Activated T-helper 9 cell treated with anti-CD3 and anti-CD28 coated beads, Interleukin-2, amount 50 U/mL, for 16 hours (primary cell): ENCODE measurements around the gene SART3.
"Not testable (repeated sequence)": the region's sequence is repeated elsewhere in the genome, so short reads cannot be mapped to it uniquely, and the experiment has no call there.

Source experiments
- DNase-seq: peaks from one replicate; pipeline ENCODE4 v3.0.0-alpha.2; 2020; ENCODE audit warnings: low read depth

SART3 gene

DNA sequence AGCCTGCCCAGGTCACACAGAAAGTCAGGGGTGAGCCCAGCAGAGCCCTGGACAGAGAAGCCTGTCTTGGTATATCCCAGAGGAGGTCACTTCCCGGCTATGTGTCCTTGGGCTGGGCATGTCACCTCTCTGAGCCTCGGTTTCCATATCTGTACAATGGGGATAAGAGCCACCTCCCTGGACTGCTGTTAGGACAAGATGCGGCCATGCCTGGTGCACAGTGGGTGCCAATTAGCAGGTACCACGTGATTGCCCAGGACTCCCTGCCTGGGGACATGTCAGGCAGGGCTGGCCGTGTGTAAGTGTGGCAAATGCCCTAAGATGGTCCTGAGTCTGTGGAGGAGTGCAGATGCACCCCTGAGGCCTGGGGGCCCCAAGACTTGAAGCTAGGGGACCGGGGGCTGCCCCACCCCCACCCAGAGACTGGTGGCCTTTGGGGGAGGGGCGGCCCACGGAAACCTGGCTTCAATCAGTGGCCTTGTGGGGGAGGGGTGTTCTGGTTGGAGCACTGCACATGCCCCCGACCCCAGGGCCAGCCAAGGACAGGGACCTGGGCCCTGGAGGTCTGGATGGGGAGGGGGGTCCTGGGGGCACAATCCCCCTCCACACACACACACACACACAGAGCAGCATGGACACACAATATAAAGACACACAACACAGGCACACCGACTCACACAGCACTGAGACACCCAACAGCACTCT, 36.0 kb upstream of the SART3 start:
- no peak for DNase-seq

DNA sequence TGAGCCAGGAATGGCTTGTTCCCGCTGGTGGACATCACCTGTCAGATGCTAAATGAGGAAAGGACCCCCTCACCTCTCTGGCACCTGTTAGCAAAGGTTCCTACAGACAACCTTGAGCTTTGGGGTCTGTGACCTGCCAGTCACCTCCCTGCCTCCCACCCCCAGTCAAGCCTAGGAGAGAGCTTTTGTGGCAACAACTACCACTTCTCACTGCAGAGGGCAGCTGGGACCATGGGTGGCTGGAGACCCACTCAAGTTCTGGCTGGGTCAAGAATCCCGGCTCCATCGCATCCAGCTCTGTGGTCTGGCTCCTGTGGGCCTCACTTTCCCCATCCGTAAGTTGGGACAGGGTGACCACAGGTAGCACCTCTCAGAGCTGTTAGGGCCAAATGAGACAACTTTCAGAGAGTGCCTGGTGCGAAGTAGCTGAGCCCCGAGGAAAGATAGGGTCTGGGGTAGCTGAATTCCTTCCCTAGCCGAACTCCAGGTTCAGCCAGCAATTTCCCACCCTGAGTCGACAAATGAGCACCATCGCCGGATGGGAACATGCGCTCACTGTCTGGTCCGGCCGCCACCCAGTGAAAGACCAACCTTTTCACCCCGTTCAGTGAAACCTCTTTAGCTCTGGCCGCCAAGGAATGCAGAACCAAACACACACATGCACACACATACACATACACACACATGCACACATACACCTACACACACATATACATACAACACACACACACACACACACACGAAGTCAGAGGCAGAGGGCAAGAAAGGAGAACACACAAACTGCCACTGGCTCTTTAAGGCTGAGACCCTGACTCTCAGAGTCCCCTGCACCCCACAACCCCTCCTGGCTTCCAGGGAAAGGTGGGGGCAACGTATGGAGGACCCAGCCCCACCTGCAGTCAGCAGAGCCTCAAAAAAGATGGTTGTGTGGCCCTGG, 35.0 kb upstream of the SART3 start:
- DNase-seq = no peak

DNA sequence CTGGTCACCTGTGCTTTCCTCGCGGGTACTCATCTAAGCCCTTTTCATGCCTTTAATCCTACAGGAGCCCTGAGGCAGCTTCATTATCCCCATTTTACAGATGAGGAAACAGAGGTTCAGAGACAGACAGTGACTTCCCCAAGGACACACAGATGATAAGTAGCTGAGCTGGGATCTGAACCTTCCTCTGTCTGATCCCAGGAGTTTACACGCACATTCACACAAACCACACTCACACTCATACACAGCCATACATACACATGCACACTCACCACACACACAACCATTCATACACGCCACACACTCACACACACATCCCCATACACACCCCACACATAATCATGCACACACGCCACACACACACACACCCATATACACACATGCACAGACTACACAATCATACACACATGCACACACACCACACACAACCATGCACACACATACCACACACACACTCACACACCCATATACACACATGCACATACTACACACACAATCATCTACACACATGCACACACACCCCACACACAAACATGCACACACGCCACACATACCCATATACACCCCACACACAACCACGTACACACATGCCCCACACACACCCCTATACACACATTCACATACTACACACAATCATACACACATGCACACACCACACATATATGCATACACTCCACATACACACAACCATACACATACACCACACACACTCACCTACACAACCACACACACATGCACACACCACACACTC, 34.2 kb upstream of the SART3 start:
- no peak for DNase-seq

DNA sequence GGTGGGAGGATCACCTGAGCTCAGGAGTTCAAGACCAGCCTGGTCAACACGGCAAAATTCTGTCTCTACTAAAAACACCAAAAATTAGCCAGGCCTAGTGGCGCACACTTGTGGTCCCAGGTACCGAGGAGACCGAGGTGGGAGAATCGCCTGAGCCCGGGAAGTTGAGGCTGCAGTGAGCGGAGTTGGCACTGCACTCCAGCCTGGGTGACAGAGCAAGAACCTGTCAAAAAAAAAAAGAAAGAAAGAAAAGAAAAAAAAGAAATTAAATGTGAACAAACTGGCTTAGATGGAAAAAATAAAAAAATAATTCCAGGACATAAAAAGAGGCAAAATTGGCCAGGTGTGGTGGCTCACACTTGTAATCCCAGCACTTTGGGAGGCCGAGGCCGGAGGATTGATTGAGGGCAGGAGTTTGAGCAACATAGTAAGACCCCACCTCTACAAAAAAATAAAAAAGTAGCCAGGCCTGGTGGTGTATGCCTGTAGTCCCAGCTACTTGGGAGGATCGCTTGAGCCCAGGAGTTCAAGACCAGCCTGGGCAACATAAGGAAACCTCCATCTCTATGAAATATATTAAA, 33.4 kb upstream of the SART3 start:
- no peak for DNase-seq

DNA sequence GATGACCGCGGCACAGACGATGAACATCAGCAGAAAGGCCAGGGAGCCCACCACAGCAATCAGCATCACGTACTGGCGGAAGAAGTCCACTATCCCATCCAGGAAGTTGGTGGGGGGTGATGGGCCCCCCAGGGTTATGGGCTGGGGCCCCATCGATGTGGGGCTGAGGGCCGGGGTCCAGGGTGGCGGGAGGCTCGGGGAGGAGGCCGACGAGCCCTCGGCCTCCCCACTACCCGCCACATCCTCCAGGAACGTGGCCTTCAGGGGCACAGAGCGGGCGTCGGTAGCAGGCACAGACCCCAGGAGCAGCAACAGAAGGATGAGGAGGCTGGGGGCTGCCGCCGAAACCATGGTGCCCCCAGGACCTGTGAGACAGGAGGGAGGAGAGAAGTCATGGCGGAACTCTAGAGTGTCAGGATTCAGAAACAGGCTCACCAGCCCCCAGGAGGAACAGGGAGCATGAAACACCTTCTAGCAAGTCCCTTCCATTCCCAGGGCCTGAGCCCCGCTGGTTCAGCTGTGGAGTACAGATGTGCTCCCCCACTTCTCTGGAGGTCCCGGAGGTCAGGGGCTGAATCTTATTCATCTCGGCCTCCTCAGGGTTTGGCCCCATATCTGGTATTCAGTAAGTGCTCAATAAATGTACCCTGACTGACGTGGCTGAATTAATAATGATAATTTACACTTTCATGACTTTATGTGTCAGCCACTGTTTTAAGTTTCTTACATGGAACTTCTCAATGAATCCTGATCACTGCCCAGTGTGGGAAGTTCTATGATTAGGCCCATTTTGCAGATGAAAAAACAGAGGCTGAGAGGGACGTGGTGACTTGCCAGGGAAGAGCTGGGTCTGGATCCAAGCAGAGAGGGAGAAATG, 31.3 kb upstream of the SART3 start:
- no peak for DNase-seq

DNA sequence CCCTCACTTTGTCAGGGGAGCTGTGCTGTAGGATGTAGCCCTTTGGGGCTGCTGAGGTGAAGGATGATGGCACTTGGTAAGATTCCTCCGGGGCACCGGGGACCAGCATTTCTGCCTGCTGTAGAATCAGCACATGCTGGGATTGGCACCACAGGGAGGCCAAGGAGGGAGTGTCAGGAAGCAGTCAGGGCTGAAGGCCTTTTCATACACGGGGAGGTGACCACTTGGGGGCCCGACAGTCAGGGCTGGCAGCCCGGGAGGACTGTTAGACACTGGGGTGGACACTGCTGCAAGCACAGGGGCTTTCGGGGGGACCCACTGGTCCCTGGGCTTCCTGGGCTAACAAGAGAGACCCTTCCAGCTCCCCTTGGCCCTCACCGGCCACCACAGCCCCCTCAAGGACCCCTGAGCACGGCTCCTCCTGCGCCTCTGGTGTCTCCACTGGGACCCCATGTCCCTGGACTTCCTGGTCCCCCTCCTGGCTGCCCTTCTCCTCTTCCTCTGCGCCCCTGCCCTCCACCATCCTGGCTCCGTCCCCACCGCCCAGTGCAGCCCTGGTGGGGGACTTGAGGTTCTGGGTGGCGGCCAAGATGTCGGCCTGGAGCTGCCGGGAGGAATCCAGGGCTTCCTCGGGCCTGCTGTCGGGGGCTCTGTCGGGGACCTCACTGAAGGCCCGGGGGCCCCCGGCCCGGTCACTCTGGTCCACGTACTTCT, 30.5 kb upstream of the SART3 start:
- no peak for DNase-seq

DNA sequence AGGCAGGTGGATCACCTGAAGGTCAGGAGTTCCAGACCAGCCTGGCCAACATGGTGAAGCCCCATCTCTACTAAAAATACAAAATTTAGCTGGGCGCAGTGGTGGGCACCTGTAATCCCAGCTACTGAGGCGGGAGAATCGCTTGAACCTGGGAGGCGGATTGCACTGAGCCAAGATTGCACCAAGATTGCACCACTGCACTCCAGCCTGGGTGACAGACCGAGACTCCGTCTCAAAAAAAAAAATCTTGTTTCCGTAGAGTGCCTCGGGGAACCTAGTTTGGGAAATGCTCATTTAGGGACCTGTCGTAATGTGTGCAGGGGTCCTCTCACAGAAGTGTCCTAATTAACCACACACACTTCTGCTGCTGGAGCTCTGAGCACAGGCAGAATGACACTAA, 29.5 kb upstream of the SART3 start:
- DNase-seq = not testable (repeated sequence)

DNA sequence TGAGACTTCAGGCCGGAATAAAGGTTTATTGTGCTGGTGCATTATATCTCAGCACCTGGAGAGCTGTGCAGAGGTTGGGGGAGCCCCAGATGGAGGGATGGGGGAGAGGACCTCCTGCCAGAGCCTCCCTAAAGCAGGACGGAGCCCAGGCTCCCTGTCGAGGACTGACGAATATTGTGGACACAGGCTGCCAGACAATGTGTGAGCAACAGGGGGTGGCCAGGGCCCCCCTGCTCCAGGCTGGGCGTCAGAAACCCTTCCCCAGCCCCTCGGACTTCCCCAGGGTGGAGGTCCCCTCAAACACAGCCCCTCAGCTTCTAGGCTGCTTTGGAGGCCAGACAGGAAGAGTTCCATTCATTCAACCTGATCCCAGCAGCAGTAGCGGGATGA, 28.9 kb upstream of the SART3 start:
- DNase-seq = no peak

DNA sequence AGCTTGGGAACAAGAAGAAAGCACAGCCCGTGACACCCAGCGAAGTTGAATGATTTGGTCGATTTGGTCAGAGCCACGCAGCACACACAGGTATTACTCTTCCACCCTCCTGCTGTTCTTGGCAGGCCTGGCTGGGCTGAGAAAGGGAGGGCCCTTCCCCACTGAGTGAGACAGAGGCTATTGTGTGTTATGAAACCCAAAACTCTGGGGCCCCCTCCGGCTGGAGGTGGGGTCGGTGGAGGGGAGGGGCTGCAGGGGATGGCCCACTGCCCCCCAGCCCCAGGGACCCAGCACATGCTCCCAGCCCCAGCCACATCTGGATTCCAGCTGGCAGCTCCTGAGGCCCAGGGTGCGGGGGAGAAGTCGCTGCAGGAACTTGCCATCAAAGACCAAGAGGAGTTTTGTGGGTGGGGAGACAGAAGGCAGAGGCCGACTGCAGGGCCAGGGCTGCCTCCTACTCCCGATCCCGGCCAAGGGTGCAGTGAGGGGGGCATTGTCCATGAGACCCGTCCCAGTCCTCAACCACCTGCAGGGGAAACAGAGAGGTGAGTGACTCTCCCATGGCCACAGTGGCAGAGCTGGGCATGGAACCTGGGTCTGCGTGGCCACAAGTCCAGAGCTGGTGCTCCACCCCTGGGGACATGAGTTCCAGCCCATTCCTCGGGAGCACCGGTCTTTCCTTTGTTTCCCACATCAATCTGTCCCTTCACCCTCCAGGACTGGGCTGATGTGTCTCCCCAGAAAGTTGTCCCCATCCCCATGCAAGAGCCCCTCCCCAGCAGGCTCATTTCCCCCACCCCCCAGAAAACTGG, 28.3 kb upstream of the SART3 start:
- no peak for DNase-seq

DNA sequence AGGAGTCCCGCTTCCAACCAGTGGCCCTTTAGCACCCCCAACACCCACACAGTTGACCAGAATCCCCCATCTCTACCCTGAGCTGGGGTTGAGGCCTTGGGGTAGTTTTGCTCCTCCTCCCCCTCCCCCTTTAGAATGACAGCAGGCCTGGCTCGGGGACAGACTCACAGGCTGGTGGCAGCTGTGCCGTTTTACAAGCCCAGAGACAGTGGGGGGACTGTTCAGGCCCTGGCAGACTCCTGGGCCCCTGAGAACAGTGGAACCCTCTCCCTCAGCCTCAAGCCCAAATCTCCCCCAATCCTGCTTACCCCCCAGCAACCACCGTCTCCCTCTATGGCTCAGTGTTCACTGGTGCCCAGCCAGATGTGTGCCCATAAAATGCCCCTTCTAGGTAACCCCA, 26.9 kb upstream of the SART3 start:
- no peak for DNase-seq

DNA sequence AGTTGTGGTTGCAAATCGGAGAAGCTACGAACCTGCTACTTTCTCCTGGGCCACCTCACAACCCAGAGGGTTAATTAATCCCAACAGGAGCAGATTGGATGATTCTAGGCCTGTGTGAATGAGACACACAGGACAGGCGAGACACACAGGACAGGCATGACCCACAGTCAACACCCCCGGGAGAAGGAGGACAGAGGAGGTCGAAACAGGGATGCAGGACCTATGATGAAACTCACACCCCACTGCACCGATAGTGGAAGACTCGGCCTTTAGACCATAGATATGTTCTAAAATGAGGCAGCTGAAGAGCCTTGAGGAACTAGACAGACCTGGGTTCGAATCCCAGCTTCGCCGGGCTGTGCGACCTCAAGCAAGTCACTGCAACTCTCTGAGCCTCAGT, 25.3 kb upstream of the SART3 start:
- DNase-seq = no peak

DNA sequence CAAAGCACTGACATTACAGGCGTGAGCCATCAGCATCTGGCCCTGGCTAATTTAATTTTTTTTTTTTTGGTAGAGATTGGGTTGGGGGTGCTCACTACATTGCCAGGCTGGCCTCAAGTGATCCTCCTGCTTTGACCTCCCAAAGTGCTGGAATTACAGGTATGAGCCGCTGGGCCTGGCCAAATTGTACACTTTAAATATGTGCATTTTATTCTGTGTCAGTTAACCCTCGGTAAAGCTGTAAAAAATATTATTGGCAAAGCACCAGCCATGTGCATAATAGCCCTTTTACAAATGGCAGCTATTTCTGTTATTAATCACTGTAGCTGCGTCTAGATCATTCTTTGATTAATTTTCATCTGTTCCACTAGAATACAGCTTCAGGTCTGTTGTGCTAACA, 24.9 kb upstream of the SART3 start:
- no peak for DNase-seq

DNA sequence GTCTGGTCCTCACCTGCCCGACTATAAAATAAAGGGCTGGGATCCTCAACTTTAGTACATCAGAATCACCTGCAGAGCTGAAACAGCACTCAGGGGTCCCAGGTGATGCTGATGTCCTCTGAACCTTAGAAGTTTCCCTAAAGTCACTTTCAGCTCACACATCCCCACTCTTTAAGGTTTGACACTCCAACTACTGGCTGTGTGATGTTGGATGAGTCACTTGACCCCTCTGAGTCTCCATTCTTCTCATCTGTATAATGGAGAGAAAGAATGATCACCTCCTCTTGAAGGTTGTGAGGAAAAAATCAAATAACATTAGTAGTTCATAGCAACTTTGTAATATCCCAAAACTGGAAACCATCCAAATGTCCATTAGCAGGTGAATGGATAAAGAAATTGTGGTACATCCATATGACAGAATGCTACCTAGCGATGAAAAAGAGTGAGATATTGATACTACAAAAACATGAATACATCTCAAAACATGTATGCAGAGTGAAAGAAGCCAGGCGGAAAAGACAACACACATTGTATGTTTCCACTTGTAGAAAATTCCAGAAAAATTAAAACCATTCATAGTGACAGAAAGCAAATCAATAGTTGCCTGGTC, 23.6 kb upstream of the SART3 start:
- no peak for DNase-seq

DNA sequence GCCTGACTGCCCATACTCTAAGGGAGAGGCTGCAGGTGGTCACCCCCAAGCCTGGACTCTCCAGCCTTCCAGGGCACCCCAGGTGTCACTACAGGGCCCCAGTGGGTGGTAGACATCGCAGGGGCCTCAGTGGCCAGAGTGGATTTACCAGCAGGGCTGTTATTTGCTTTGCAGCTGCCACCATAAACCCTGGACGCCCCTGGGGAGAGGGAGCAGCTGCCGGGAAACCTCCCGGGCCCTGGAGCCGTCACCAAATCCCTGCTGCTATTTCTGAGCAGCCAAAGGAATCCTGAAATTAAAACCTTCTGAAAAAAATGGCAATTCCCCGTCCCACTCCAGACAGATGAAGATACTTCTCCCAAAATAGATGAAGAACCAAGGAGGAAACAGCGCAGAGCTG, 23.0 kb upstream of the SART3 start:
- no peak for DNase-seq

DNA sequence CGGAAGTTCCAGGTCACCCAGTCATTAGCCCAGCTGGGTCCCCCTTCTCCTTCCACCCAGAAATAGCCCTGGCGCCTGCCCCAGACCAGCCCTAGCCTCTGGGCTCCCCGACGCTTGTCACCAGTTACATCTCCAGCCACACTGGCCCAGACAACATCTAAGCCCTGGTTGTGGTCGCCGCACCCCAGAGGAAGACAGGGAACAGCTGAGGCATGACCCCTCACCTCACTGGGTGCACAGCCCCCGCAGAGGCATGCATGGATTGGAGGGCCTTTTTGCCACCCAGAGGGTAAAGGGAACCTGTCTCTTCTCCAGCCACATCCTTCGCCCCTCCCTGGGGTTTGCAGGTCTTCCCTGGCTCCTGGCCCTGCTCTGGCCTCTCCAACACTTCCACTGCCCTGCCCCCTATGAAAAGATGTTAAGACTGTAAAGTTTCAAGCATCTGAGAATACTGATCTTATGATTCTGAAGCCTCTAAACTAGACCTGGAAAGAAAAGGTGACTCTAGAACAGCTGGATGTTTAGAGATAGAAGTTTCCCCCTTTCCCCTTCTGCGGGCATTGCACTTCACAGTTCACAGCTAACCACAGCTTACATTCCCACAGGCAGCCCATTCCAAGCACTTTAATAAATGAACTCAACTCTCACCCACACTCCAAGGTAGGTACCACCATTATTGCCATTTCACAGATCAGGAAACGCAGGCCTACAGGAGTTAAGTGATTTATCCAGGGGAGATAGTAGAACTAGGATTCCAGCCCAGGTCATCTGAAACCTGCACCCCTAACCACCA, 22.2 kb upstream of the SART3 start:
- DNase-seq = no peak

DNA sequence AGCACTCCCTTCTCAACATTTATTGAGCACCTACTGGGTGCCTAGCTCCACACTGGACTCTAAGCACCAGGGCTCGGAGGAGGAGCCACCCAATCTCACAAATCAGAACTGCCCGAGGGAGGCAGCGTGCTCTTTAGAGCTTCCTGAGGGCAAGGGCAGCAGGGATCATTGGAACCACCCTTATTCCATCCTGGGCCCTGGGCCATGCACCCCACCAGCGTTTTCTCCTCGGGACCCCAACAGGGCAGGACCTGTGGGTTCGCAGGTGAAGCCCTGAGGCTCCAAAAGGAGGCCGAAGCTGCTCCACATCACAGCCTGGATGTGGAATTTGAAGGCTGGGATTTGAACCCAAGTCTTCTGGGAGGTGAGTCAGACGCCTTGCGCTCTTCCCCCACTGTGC, 21.5 kb upstream of the SART3 start:
- DNase-seq = no peak

DNA sequence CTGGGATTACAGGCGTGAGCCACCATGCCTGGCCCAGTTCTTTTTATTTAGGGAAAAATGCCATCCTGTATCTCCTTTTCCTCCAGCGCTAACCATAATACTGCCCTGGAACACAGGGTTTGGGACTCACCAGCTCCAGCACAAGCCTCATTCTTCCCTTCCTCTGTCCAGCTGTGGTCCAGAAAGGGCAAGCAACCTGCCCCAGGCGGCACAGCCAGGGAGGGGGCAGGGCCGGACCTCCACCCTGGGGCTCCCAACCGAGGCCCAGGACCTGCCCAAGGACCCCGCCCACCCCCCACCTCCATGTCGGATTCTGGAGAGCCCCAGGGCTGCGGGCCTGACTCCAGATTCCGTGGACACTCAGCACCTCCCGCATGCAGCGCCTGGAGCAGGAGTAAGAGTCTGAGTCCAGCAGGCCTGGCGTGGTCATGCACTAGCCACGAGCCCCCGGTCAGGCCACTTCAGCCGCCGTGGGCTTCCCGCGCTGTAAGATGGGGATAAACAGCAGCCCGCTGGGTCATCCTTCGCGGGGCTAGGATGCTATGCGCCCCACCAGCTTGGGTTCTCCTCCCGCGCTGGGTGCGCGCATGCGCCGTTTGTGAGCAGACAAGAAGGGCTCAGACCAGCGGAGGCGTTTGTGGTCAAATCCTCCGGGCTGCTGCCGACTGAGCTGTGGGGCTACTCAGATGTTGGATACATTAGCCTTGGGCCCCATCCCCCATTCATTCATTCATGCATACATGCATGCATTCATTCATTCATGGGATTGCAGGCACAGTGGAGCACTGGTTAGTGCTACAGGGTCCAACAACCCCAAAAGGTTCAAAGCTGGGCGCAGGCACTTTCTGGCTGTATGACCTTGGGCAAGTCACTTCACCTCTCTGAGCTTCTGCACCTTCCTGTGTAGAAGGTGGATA, 20.6 kb upstream of the SART3 start:
- no peak for DNase-seq

DNA sequence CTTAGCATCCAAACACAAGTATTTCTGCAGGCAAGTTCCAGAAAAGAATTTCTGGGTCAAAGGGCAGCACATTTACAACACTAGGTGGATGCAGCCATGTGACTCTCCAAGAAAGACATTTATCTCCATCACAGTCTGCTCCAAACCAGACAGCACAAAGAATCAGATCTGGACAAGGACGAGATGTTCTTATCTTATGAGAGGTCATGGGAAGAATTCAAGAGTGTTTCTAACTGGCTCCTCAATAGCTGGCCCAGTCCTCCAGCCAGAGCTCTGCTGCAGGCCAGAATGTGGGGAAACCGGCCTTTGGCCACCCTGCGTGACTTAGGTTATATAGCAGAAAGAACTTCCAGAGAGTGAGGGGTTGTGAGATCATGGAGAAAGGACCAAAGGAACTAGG, 19.6 kb upstream of the SART3 start:
- DNase-seq = no peak
